DOHH2 (cell line): ENCODE data around the gene RABGAP1L.

Experiments
- H3F3A ChIP-seq: fragments of 200-600 bp; sonication (generic), shearing (Covaris generic); 2 replicates; pipeline ENCODE4 v1.6.0; 2016; ENCODE audit warnings: antibody characterized with exemption, mild to moderate bottlenecking; ENCODE audit not compliant: control insufficient read depth, insufficient read depth
- H3K27ac ChIP-seq: fragments of 200-600 bp; sonication (generic); 2 replicates; pipeline ENCODE4 v1.5.1; 2014; ENCODE audit warnings: low read depth, mild to moderate bottlenecking, low read length, moderate library complexity
- H3K27me3 ChIP-seq: fragments of 200-600 bp; sonication (generic); 2 replicates; pipeline ENCODE4 v1.6.1; 2014; ENCODE audit warnings: mild to moderate bottlenecking, low read length, mixed read lengths; ENCODE audit not compliant: control insufficient read depth
- H3K36me3 ChIP-seq: fragments of 200-600 bp; sonication (generic); 2 replicates; pipeline ENCODE4 v1.6.1; 2014; ENCODE audit warnings: mild to moderate bottlenecking, low read length, moderate library complexity, mixed read lengths; ENCODE audit not compliant: control insufficient read depth
- H3K4me1 ChIP-seq: fragments of 200-600 bp; sonication (generic); 2 replicates; pipeline ENCODE4 v1.6.1; 2014; ENCODE audit warnings: mild to moderate bottlenecking, low read length, mixed read lengths; ENCODE audit not compliant: control insufficient read depth
- H3K4me2 ChIP-seq: fragments of 200-600 bp; sonication (generic); 2 replicates; pipeline ENCODE4 v1.6.0; 2014; ENCODE audit warnings: mild to moderate bottlenecking, low read length, moderate library complexity
- H3K4me3 ChIP-seq: fragments of 200-600 bp; sonication (generic); 2 replicates; pipeline ENCODE4 v1.5.1; 2014; ENCODE audit warnings: mild to moderate bottlenecking, low read length, mixed read lengths
- H3K79me2 ChIP-seq: fragments of 200-600 bp; sonication (generic); 2 replicates; pipeline ENCODE4 v1.6.1; 2014; ENCODE audit warnings: mild to moderate bottlenecking, low read length, mixed read lengths; ENCODE audit not compliant: control insufficient read depth
- H3K9me2 ChIP-seq: fragments of 200-600 bp; sonication (generic); replicated peaks from 2 replicates; pipeline ENCODE4 v1.6.1; 2014; ENCODE audit warnings: mild to moderate bottlenecking, low read length, mixed read lengths; ENCODE audit not compliant: control insufficient read depth
- H3K9me3 ChIP-seq: fragments of 200-600 bp; sonication (generic); 2 replicates; pipeline ENCODE4 v1.6.1; 2014; ENCODE audit warnings: antibody characterized with exemption, low read length, mixed read lengths; ENCODE audit not compliant: control insufficient read depth, insufficient read depth
- H4K20me1 ChIP-seq: fragments of 200-600 bp; sonication (generic); 2 replicates; pipeline ENCODE4 v1.6.0; 2014; ENCODE audit warnings: low read depth, mild to moderate bottlenecking, antibody characterized with exemption, low read length, moderate library complexity; ENCODE audit not compliant: control insufficient read depth, insufficient read depth
- CTCF ChIP-seq: fragments of 200-600 bp; sonication (generic); IDR thresholded peaks from one replicate; pipeline ENCODE4 v1.5.1; 2014; ENCODE audit warnings: antibody characterized with exemption, mild to moderate bottlenecking, low read depth, low read length; ENCODE audit not compliant: poor library complexity, severe bottlenecking
- EZH2phosphoT487 ChIP-seq: fragments of 200-600 bp; sonication (generic); IDR thresholded peaks from 2 replicates; pipeline ENCODE4 v1.6.1; 2017; ENCODE audit warnings: borderline replicate concordance, mild to moderate bottlenecking, antibody characterized with exemption, low read length, moderate library complexity, mixed read lengths

Gene RABGAP1L

GRCh38 chr1:174701565-174701964 is 542.2 kb downstream of the RABGAP1L start:
- Histone ChIP-seq H3K9me3 (no peaks in the 10 kb centered on the region), H3K79me2 (no peaks in the 10 kb centered on the region), H3K27me3 (no peaks in the 10 kb centered on the region), H3F3A (no peaks in the 10 kb centered on the region), H3K4me3 (no peak overlapping the region), H3K27ac (no peak overlapping the region), H3K4me2 (no peak overlapping the region), H3K4me1 (peaks cover 6% of the 10 kb centered on the region), H3K36me3 (peaks cover 18% of the 10 kb centered on the region), H3K9me2 (no peaks in the 10 kb centered on the region), H4K20me1 (no peaks in the 10 kb centered on the region)
- no peak for TF ChIP-seq CTCF
- no peak for TF ChIP-seq EZH2phosphoT487

GRCh38 chr1:174702011-174702410 is 542.7 kb downstream of the RABGAP1L start:
- Histone ChIP-seq H3K9me3 (no peaks in the 10 kb centered on the region), H3K4me1 (peaks cover 6% of the 10 kb centered on the region), H3F3A (no peaks in the 10 kb centered on the region)

GRCh38 chr1:174703309-174703708 is 544.0 kb downstream of the RABGAP1L start:
- TF ChIP-seq CTCF, result no peak
- Histone ChIP-seq H3K4me3 (no peak overlapping the region), H3K4me2 (no peak overlapping the region), H3K27ac (no peak overlapping the region), H3K27me3 (no peaks in the 10 kb centered on the region), H3K79me2 (no peaks in the 10 kb centered on the region), H3F3A (no peaks in the 10 kb centered on the region), H3K9me3 (no peaks in the 10 kb centered on the region), H3K36me3 (peaks cover 35% of the 10 kb centered on the region), H3K4me1 (peaks cover 6% of the 10 kb centered on the region), H3K9me2 (no peaks in the 10 kb centered on the region), H4K20me1 (no peaks in the 10 kb centered on the region)

More at GRCh38 chr1:174702011-174702410, 542.7 kb downstream of the RABGAP1L start:
- no peaks in the 10 kb centered on the region for H3K27me3 ChIP-seq
- H3K4me3 ChIP-seq, result no peak overlapping the region
- no peaks in the 10 kb centered on the region for H3K9me2 ChIP-seq
- H3K4me2 ChIP-seq, result no peak overlapping the region
- H3K36me3 ChIP-seq, result peaks cover 22% of the 10 kb centered on the region
- H3K27ac ChIP-seq, result no peak overlapping the region
- TF ChIP-seq EZH2phosphoT487 (no peak), CTCF (no peak)
- H4K20me1 ChIP-seq, result no peaks in the 10 kb centered on the region
- no peaks in the 10 kb centered on the region for H3K79me2 ChIP-seq

- H3K9me3 ChIP-seq, result no peaks in the 10 kb centered on the region
- no peaks in the 10 kb centered on the region for H3K27me3 ChIP-seq
- no peaks in the 10 kb centered on the region for H3F3A ChIP-seq
- TF ChIP-seq CTCF (no peak), EZH2phosphoT487 (no peak)
- H3K27ac ChIP-seq, result no peak overlapping the region
- H3K4me3 ChIP-seq, result no peak overlapping the region
- peaks cover 6% of the 10 kb centered on the region for H3K4me1 ChIP-seq
- no peaks in the 10 kb centered on the region for H3K9me2 ChIP-seq
- H4K20me1 ChIP-seq, result no peaks in the 10 kb centered on the region
- peaks cover 44% of the 10 kb centered on the region for H3K36me3 ChIP-seq
- no peak overlapping the region for H3K4me2 ChIP-seq
- H3K79me2 ChIP-seq, result no peaks in the 10 kb centered on the region
Measured at GRCh38 chr1:174704300-174704699, 545.0 kb downstream of the RABGAP1L start.
